22Rv1 (cell line): ENCODE results near the gene ZNF678.

Source experiments
- ZFX ChIP-seq: fragments of 450-650 bp; IDR thresholded peaks from 2 replicates; pipeline ENCODE4 v1.6.1; 2017; ENCODE audit warnings: antibody characterized with exemption, borderline replicate concordance
- TF ChIP-seq, protein P1 (sequence below): fragments of 450-650 bp; IDR thresholded peaks from 2 replicates; pipeline ENCODE4 v1.5.1; 2017; ENCODE audit warnings: mild to moderate bottlenecking

GRCh38 chr1:227604446-227604845 is 41.1 kb downstream of the ZNF678 start:
- TF ChIP-seq, protein P1, sequence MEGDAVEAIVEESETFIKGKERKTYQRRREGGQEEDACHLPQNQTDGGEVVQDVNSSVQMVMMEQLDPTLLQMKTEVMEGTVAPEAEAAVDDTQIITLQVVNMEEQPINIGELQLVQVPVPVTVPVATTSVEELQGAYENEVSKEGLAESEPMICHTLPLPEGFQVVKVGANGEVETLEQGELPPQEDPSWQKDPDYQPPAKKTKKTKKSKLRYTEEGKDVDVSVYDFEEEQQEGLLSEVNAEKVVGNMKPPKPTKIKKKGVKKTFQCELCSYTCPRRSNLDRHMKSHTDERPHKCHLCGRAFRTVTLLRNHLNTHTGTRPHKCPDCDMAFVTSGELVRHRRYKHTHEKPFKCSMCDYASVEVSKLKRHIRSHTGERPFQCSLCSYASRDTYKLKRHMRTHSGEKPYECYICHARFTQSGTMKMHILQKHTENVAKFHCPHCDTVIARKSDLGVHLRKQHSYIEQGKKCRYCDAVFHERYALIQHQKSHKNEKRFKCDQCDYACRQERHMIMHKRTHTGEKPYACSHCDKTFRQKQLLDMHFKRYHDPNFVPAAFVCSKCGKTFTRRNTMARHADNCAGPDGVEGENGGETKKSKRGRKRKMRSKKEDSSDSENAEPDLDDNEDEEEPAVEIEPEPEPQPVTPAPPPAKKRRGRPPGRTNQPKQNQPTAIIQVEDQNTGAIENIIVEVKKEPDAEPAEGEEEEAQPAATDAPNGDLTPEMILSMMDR, result no peak
- TF ChIP-seq ZFX, result no peak
